ENCODE results near the gene RNLS. TPM values are rescaled to one million over a fixed set of nuclear protein-coding genes. Genes with fewer than 3 reads are reported as not detected.

RNLS gene
- total and polyA plus RNA-seq, 2 of the 4 experiments (the other 2 are of a cell fraction) = 4.5 to 7.0 TPM

GRCh38 chr10:88428442-88428841, 154.7 kb downstream of the RNLS start:
- Histone ChIP-seq H3K9me1 (ENCODE audit: insufficient read depth, low read length) (no peaks in the 10 kb centered on the region), H4K5ac (ENCODE audit: low read depth, low read length) (no peak overlapping the region), H3K18ac (ENCODE audit: low read depth, low read length) (no peak overlapping the region), H4K8ac (ENCODE audit: low read depth in 2 of 2, low read length in 2 of 2) (no peak overlapping the region), H3K79me1 (ENCODE audit: low read depth in 1 of 2, low read length in 2 of 2) (no peaks in the 10 kb centered on the region), H4K91ac (ENCODE audit: insufficient read depth, low read depth, low read length) (no peak overlapping the region), H2AFZ (replicated peaks; ENCODE audit: low read length, poor library complexity) (no peak overlapping the region), H3K56ac (ENCODE audit: extremely low read depth, insufficient read depth, low read length) (no peak overlapping the region), H3K4me1 (ENCODE audit: control insufficient read depth, insufficient read depth, low read length) (no peaks in the 10 kb centered on the region), H3K9ac (ENCODE audit: low read depth, low read length) (no peak overlapping the region), H3K23ac (ENCODE audit: low read depth, low read length) (no peak overlapping the region), H2BK120ac (ENCODE audit: low read depth, low read length) (no peak overlapping the region), H4K20me1 (ENCODE audit: insufficient read depth, low read length) (no peaks in the 10 kb centered on the region), H2BK5ac (ENCODE audit: low read depth, low read length, poor library complexity, severe bottlenecking) (no peak overlapping the region), H2BK15ac (ENCODE audit: low read depth, low read length) (no peak overlapping the region), H3K9me3 (ENCODE audit: control insufficient read depth, insufficient read depth, low read length) (no peaks in the 10 kb centered on the region), H3K27me3 (ENCODE audit: control insufficient read depth, insufficient read depth, low read length) (peaks cover 9% of the 10 kb centered on the region; the same call in 1 of the 2 replicates), H2AK5ac (ENCODE audit: low read depth, low read length) (no peak overlapping the region), H3K14ac (replicated peaks; ENCODE audit: low read depth, low read length) (no peak overlapping the region), H3K27ac (ENCODE audit: insufficient read depth, low read length) (no peak overlapping the region), H3K4me3 (ENCODE audit: insufficient read depth, low read depth, low read length) (no peak overlapping the region), H2AK9ac (replicated peaks; ENCODE audit: low read depth, low read length, poor library complexity) (no peak overlapping the region), H3K4me2 (ENCODE audit: low read depth, low read length) (no peak overlapping the region), H2BK20ac (ENCODE audit: low read depth, low read length) (no peak overlapping the region), H3K4ac (ENCODE audit: low read depth, low read length) (no peak overlapping the region), H3K36me3 (ENCODE audit: control insufficient read depth, insufficient read depth, low read length) (no peaks in the 10 kb centered on the region)
- no TSS peak for BruUV-seq (replicated peaks)
- POLR2A ChIA-PET (ENCODE audit: unreplicated experiment) = no interaction called here
- dilution Hi-C loops (cut with HindIII; ENCODE audit: low sequenced_read_pairs, unreplicated experiment) = no loop called here
- in situ Hi-C loops (cut with MboI; ENCODE audit: low sequenced_read_pairs) = no loop called here
- DNase-seq = no peak
- intact Hi-C loops (cut with micrococcal nuclease) = no loop called here
- WGBS, 2 experiments (ENCODE audit: extremely low coverage in 2 of 2, insufficient read length in 1 of 2) = 57% methylated on average over 1 of the region's 1 CpG; no CpG with 5 or more reads in 1 of the 2 experiments
- no peak for TF ChIP-seq MAFK (IDR thresholded peaks at IDR 0.05; ENCODE audit: low read depth, low read length)
- TF ChIP-seq, protein P1, sequence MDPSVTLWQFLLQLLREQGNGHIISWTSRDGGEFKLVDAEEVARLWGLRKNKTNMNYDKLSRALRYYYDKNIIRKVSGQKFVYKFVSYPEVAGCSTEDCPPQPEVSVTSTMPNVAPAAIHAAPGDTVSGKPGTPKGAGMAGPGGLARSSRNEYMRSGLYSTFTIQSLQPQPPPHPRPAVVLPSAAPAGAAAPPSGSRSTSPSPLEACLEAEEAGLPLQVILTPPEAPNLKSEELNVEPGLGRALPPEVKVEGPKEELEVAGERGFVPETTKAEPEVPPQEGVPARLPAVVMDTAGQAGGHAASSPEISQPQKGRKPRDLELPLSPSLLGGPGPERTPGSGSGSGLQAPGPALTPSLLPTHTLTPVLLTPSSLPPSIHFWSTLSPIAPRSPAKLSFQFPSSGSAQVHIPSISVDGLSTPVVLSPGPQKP (IDR thresholded peaks at IDR 0.05; ENCODE audit: borderline replicate concordance, low read depth, low read length) = no peak
- TF ChIP-seq POLR2A (IDR thresholded peaks at IDR 0.05; ENCODE audit: low read depth, low read length) = no peak
- no peak for TF ChIP-seq FOS (IDR thresholded peaks at IDR 0.05; ENCODE audit: low read depth, low read length)
- TF ChIP-seq, protein P2, sequence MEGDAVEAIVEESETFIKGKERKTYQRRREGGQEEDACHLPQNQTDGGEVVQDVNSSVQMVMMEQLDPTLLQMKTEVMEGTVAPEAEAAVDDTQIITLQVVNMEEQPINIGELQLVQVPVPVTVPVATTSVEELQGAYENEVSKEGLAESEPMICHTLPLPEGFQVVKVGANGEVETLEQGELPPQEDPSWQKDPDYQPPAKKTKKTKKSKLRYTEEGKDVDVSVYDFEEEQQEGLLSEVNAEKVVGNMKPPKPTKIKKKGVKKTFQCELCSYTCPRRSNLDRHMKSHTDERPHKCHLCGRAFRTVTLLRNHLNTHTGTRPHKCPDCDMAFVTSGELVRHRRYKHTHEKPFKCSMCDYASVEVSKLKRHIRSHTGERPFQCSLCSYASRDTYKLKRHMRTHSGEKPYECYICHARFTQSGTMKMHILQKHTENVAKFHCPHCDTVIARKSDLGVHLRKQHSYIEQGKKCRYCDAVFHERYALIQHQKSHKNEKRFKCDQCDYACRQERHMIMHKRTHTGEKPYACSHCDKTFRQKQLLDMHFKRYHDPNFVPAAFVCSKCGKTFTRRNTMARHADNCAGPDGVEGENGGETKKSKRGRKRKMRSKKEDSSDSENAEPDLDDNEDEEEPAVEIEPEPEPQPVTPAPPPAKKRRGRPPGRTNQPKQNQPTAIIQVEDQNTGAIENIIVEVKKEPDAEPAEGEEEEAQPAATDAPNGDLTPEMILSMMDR (conservative IDR thresholded peaks at IDR 0.05; ENCODE audit: low read depth, low read length) = no peak
- ATAC-seq (ENCODE audit: low read depth) = peak; percentile 46; the same call in 1 of the 2 replicates
- CTCF ChIA-PET = no interaction called here

All from IMR-90 (cell line).